HepG2 (cell line): ENCODE results near the gene SLC6A8. TPM values are rescaled to one million over a fixed set of nuclear protein-coding genes. Genes with fewer than 3 reads are reported as not detected.
A peak's percentile ranks its signal among the peaks of the same experiment; 100 is the strongest.

Experiments used
- AHR ChIP-seq: IDR thresholded peaks from 2 replicates; pipeline ENCODE4 v1.6.1; 2018; ENCODE audit warnings: missing genetic modification reagents, missing compliant biosample characterization
- ASH2L ChIP-seq: fragments of 300-600, 200-600 bp; sonication (generic); IDR thresholded peaks from 2 replicates; pipeline ENCODE4 v1.7.0; 2017; ENCODE audit warnings: low read depth, mild to moderate bottlenecking, moderate library complexity, mixed read lengths, low read length; ENCODE audit not compliant: insufficient read length
- HMGXB4 ChIP-seq, 2 experiments: sonication (generic) in 1 of 2; formaldehyde crosslinking in 1 of 2; IDR thresholded peaks; 2 replicates each; pipeline versions ENCODE4 v1.4.0 to v1.6.1; 2018 to 2020; ENCODE audit warnings: missing genetic modification reagents in 2 of 2, borderline replicate concordance in 1 of 2, low read depth in 1 of 2, mild to moderate bottlenecking in 1 of 2, missing biosample characterization in 1 of 2
- IRF9 ChIP-seq: sonication (generic); formaldehyde crosslinking; IDR thresholded peaks from 2 replicates; pipeline ENCODE4 v1.8.0; 2022; ENCODE audit warnings: missing genetic modification reagents, mild to moderate bottlenecking, borderline replicate concordance
- KAT7 ChIP-seq: IDR thresholded peaks from 2 replicates; pipeline ENCODE4 v1.6.1; 2018; ENCODE audit warnings: borderline replicate concordance, missing compliant biosample characterization
- MTF2 ChIP-seq: sonication (generic); formaldehyde crosslinking; IDR thresholded peaks from 2 replicates; pipeline ENCODE4 v1.5.0; 2020; ENCODE audit warnings: missing genetic modification reagents, borderline replicate concordance
- PREB ChIP-seq: sonication (generic); formaldehyde crosslinking; IDR thresholded peaks from 2 replicates; pipeline ENCODE4 v1.4.0; 2020; ENCODE audit warnings: missing genetic modification reagents
- RBFOX2 ChIP-seq: fragments of 200-400 bp; formaldehyde crosslinking; IDR thresholded peaks from 2 replicates; pipeline ENCODE4 v1.6.1; 2017; ENCODE audit warnings: low read depth, mild to moderate bottlenecking, low read length
- TFAP4 ChIP-seq: sonication (generic); IDR thresholded peaks from 2 replicates; pipeline ENCODE4 v1.6.1; 2016; ENCODE audit warnings: low read depth, borderline replicate concordance
- TOE1 ChIP-seq: sonication (generic); formaldehyde crosslinking; IDR thresholded peaks from 2 replicates; pipeline ENCODE4 v1.4.0; 2020; ENCODE audit warnings: mild to moderate bottlenecking, missing genetic modification reagents
- XRCC5 ChIP-seq: fragments of 200-400 bp; formaldehyde crosslinking; optimal IDR thresholded peaks from 2 replicates; pipeline ENCODE3; 2017; ENCODE audit warnings: mild to moderate bottlenecking, low read length
- ZNF121 ChIP-seq: sonication (generic); formaldehyde crosslinking; IDR thresholded peaks from 2 replicates; pipeline ENCODE4 v1.5.0; 2020; ENCODE audit warnings: mild to moderate bottlenecking, missing genetic modification reagents
- ZNF256 ChIP-seq: sonication (generic); formaldehyde crosslinking; conservative IDR thresholded peaks from 2 replicates; pipeline ENCODE4 v1.4.0; 2020; ENCODE audit warnings: missing genetic modification reagents
- ZNF264 ChIP-seq: sonication (generic); formaldehyde crosslinking; IDR thresholded peaks from 2 replicates; pipeline ENCODE4 v1.4.0; 2020; ENCODE audit warnings: missing genetic modification reagents
- ZNF275 ChIP-seq: sonication (generic); formaldehyde crosslinking; IDR thresholded peaks from 2 replicates; pipeline ENCODE4 v1.8.0; 2022; ENCODE audit warnings: missing genetic modification reagents, mild to moderate bottlenecking, inconsistent platforms, borderline replicate concordance
- ZNF614 ChIP-seq: IDR thresholded peaks from 2 replicates; pipeline ENCODE4 v1.6.1; 2018; ENCODE audit warnings: missing biosample characterization, missing genetic modification reagents, inconsistent platforms, borderline replicate concordance
- ZNF619 ChIP-seq: sonication (generic); formaldehyde crosslinking; IDR thresholded peaks from 2 replicates; pipeline ENCODE4 v1.4.0; 2020; ENCODE audit warnings: mild to moderate bottlenecking, missing genetic modification reagents
- ZNF639 ChIP-seq: conservative IDR thresholded peaks from 2 replicates; pipeline ENCODE4 v1.6.1; 2018; ENCODE audit warnings: missing genetic modification reagents
- ZNF724P ChIP-seq: sonication (generic); formaldehyde crosslinking; IDR thresholded peaks from 2 replicates; pipeline ENCODE4 v1.8.0; 2022; ENCODE audit warnings: missing genetic modification reagents, borderline replicate concordance
- ZSCAN31 ChIP-seq: sonication (generic); formaldehyde crosslinking; IDR thresholded peaks from 2 replicates; pipeline ENCODE4 v1.5.0; 2020; ENCODE audit warnings: low read depth, mild to moderate bottlenecking, missing genetic modification reagents
- polyA plus RNA-seq, 8 experiments: library from polyadenylated mRNA; depleted of rRNA in 3 of 8; stranded (reverse) in 7 of 8; unstranded in 1 of 8; fragments of >200 nt; fragmentation: Illumina TruSeq in 4 of 8; extraction: Trizol in 4 of 8; gene quantifications; 2 replicates each; pipeline versions ENCODE4 v1.2.1 to v1.2.3, GENCODE V29; 2011 to 2016; ENCODE audit warnings: low read depth in 4 of 8, missing spikeins in 1 of 8, mixed read lengths in 1 of 8; ENCODE audit not compliant: insufficient read depth in 1 of 8
- total RNA-seq, 5 experiments: library from RNA; depleted of rRNA; stranded (reverse); fragments of >200 nt; fragmentation: Illumina TruSeq; extraction: Trizol; gene quantifications; 2 replicates each; pipeline ENCODE4 v1.2.3, GENCODE V29; 2016; ENCODE audit warnings: low read depth in 1 of 5

SLC6A8 gene
- total and polyA plus RNA-seq, 2 of the 13 experiments (the other 11 are each of a cell fraction or from before 2014, with no cell fraction given), result 13.9 to 176 TPM

- peak; percentile 20 for TF ChIP-seq ASH2L
- 0 out of 2 replicates have a peak, but pooled peaks have one; percentile 29 for TF ChIP-seq MTF2 (CRISPR knock-in tag)
- peak; percentile 66; the same call in 1 of the 2 replicates for TF ChIP-seq ZSCAN31 (CRISPR knock-in tag)
- peak in 1 of 2 experiments; percentile 53; a peak in 2 of 4 replicates for TF ChIP-seq HMGXB4 (CRISPR knock-in tag; IDR thresholded peaks at IDR 0.05; ENCODE audit: borderline replicate concordance in 1 of 2, low read depth in 1 of 2)
- no peak for TF ChIP-seq KAT7 (CRISPR knock-in tag)
- TF ChIP-seq ZNF614 (CRISPR knock-in tag), result peak; percentile 76; the same call in 1 of the 2 replicates
- TF ChIP-seq ZNF724P (CRISPR knock-in tag), result no peak; the same call in 1 of the 2 replicates
- TF ChIP-seq TFAP4, result peak; percentile 78; the same call in 1 of the 2 replicates
- peak; percentile 89 for TF ChIP-seq ZNF121 (CRISPR knock-in tag)
- TF ChIP-seq ZNF264 (CRISPR knock-in tag), result 0 out of 2 replicates have a peak, but pooled peaks have one; percentile 56
- no peak for TF ChIP-seq ZNF639 (CRISPR knock-in tag)
- TF ChIP-seq ZNF256 (CRISPR knock-in tag), result no peak
- 0 out of 2 replicates have a peak, but pooled peaks have one; percentile 21 for TF ChIP-seq AHR (CRISPR knock-in tag)
- peak; percentile 83 for TF ChIP-seq RBFOX2
- peak; percentile 13 for TF ChIP-seq XRCC5
- 0 out of 2 replicates have a peak, but pooled peaks have one; percentile 20 for TF ChIP-seq ZNF619 (CRISPR knock-in tag)
- no peak for TF ChIP-seq IRF9
- TF ChIP-seq ZNF275, result no peak
- no peak for TF ChIP-seq PREB (CRISPR knock-in tag)
- no peak for TF ChIP-seq TOE1 (CRISPR knock-in tag)
Measured at GRCh38 chrX:153726286-153727122, 38.8 kb downstream of the SLC6A8 start (continued).
